PC-9 (cell line): ENCODE results near the gene MLYCD. TPM values are rescaled to one million over a fixed set of nuclear protein-coding genes. Genes with fewer than 3 reads are reported as not detected.

ENCODE experiments used
- BruUV-seq: library from RNA; stranded (reverse); fragments of 400-500 nt; replicated peaks from 2 replicates; lab custom pipeline; 2021; lab: Mats Ljungman, UMichigan
- CTCF ChIA-PET: fragments of 300-600 bp; sonication (Branson Sonifier 250); formaldehyde crosslinking; loops from one replicate; lab custom pipeline; 2022; ENCODE audit warnings: antibody characterized with exemption; lab: Charles Lee
- POLR2A ChIA-PET: fragments of 300-600 bp; sonication (Branson Sonifier 250); formaldehyde crosslinking; loops from one replicate; lab custom pipeline; 2022; ENCODE audit warnings: antibody characterized with exemption; ENCODE audit not compliant: unreplicated experiment; lab: Charles Lee
- DNase-seq, 2 experiments: peaks; one replicate each; pipeline versions ENCODE4 v3.0.0 to v3.0.0-alpha.2; 2015 to 2022; ENCODE audit warnings: mixed read lengths in 1 of 2
- H2AFZ ChIP-seq: fragments of 200-600 bp; sonication (generic); 2 replicates; pipeline ENCODE4 v1.8.1; 2017; ENCODE audit warnings: antibody characterized with exemption
- H3F3A ChIP-seq: fragments of 200-600 bp; sonication (generic); 2 replicates; pipeline ENCODE4 v1.8.1; 2017; ENCODE audit warnings: antibody characterized with exemption, mild to moderate bottlenecking, low read depth; ENCODE audit not compliant: insufficient read depth
- H3K27ac ChIP-seq: fragments of 200-600 bp; sonication (generic); 2 replicates; pipeline ENCODE4 v1.6.1; 2016; ENCODE audit warnings: mixed run types
- H3K27me3 ChIP-seq: fragments of 200-600 bp; sonication (generic); 2 replicates; pipeline ENCODE4 v1.6.1; 2016; ENCODE audit warnings: low read depth, mixed run types; ENCODE audit not compliant: insufficient read depth
- H3K36me3 ChIP-seq: fragments of 200-600 bp; sonication (generic); 2 replicates; pipeline ENCODE4 v1.6.1; 2016; ENCODE audit warnings: low read depth, mixed run types
- H3K4me1 ChIP-seq: fragments of 200-600 bp; sonication (generic); replicated peaks from 2 replicates; pipeline ENCODE4 v1.6.1; 2016; ENCODE audit warnings: mixed run types; ENCODE audit not compliant: insufficient read depth
- H3K4me2 ChIP-seq: fragments of 200-600 bp; sonication (generic); 2 replicates; pipeline ENCODE4 v1.6.1; 2017; ENCODE audit warnings: mixed run types
- H3K4me3 ChIP-seq: fragments of 200-600 bp; sonication (generic); 2 replicates; pipeline ENCODE4 v1.6.1; 2016; ENCODE audit warnings: mixed run types
- H3K79me2 ChIP-seq: fragments of 200-600 bp; sonication (generic); 2 replicates; pipeline ENCODE4 v1.6.1; 2017; ENCODE audit warnings: low read depth, mixed run types
- H3K9me2 ChIP-seq: fragments of 200-600 bp; sonication (generic); 2 replicates; pipeline ENCODE4 v1.8.1; 2017; ENCODE audit warnings: mild to moderate bottlenecking; ENCODE audit not compliant: insufficient read depth
- H3K9me3 ChIP-seq: fragments of 200-600 bp; sonication (generic); 2 replicates; pipeline ENCODE4 v1.8.1; 2016; ENCODE audit warnings: low read depth; ENCODE audit not compliant: insufficient read depth
- H4K20me1 ChIP-seq: fragments of 200-600 bp; sonication (generic); 2 replicates; pipeline ENCODE4 v1.8.1; 2017; ENCODE audit not compliant: insufficient read depth
- CTCF ChIP-seq: fragments of 200-600 bp; sonication (generic); conservative IDR thresholded peaks from 2 replicates; pipeline ENCODE4 v1.6.1; 2017; ENCODE audit warnings: mixed run types, antibody characterized with exemption, mild to moderate bottlenecking, moderate library complexity
- EZH2 ChIP-seq: fragments of 200-600 bp; sonication (generic); IDR thresholded peaks from 2 replicates; pipeline ENCODE4 v1.8.0; 2017; ENCODE audit warnings: antibody characterized with exemption, low read depth
- intact Hi-C: fragments of 100-400 bp; cut with micrococcal nuclease; formaldehyde crosslinking; loops from one replicate; pipeline ENCODE4 v1.10.0; 2022; ENCODE audit not compliant: unreplicated experiment
- total RNA-seq: library from RNA; stranded (reverse); gene quantifications from 2 replicates; pipeline ENCODE4 v1.2.3, GENCODE V29; 2021

MLYCD gene
- total RNA-seq, 1 experiment from 2014 or later: 4.7 TPM

- DNase-seq: no peak
- TF ChIP-seq CTCF: no peak
- no peak for TF ChIP-seq EZH2
- no TSS peak for BruUV-seq
- Histone ChIP-seq H3K4me1 (no peaks in the 10 kb centered on the region), H3K4me2 (no peak overlapping the region), H4K20me1 (no peaks in the 10 kb centered on the region), H3K79me2 (no peaks in the 10 kb centered on the region), H3K9me3 (no peaks in the 10 kb centered on the region), H3K27me3 (no peaks in the 10 kb centered on the region), H3F3A (no peaks in the 10 kb centered on the region), H3K4me3 (no peak overlapping the region), H3K36me3 (no peaks in the 10 kb centered on the region), H3K9me2 (no peaks in the 10 kb centered on the region), H2AFZ (no peak overlapping the region), H3K27ac (no peak overlapping the region)
- ChIA-PET POLR2A (no interaction called here), CTCF (no interaction called here)
- intact Hi-C loops: no loop called here
Measured at GRCh38 chr16:83966153-83966696, 67.3 kb downstream of the MLYCD start.

- TF ChIP-seq CTCF (no peak), EZH2 (no peak)
- H3F3A ChIP-seq: no peaks in the 10 kb centered on the region
- no peak overlapping the region for H2AFZ ChIP-seq
- no TSS peak for BruUV-seq
- H3K27ac ChIP-seq: no peak overlapping the region
- no peaks in the 10 kb centered on the region for H3K27me3 ChIP-seq
- no peak for DNase-seq
- intact Hi-C loops: no loop called here
- H3K36me3 ChIP-seq: no peaks in the 10 kb centered on the region
- H3K4me1 ChIP-seq: no peaks in the 10 kb centered on the region
- ChIA-PET POLR2A (no interaction called here), CTCF (no interaction called here)
- no peaks in the 10 kb centered on the region for H3K79me2 ChIP-seq
- H4K20me1 ChIP-seq: no peaks in the 10 kb centered on the region
- no peaks in the 10 kb centered on the region for H3K9me3 ChIP-seq
- H3K4me3 ChIP-seq: no peak overlapping the region
- no peak overlapping the region for H3K4me2 ChIP-seq
- H3K9me2 ChIP-seq: no peaks in the 10 kb centered on the region
Measured at GRCh38 chr16:83967091-83967490, 68.2 kb downstream of the MLYCD start.

GRCh38 chr16:83967838-83968305, 69.0 kb downstream of the MLYCD start, which contains the start of gene NECAB2:
Gene NECAB2, plus strand, starts transcription at chr16:83968244. Its CDS starts 405 bp downstream, at chr16:83968649.
- POLR2A ChIA-PET: no interaction called here
- no peaks in the 10 kb centered on the region for H4K20me1 ChIP-seq
- no peak within 1 kb of the TSS for H3K4me3 ChIP-seq
- no peaks in the 10 kb centered on the region for H3K9me3 ChIP-seq
- no peak for DNase-seq
- no peaks in the 10 kb centered on the region for H3K9me2 ChIP-seq
- H3K27ac ChIP-seq: no peak within 1 kb of the TSS
- no peaks in the 10 kb centered on the region for H3K27me3 ChIP-seq
- H3K4me1 ChIP-seq: no peaks in the 10 kb centered on the region
- BruUV-seq: no TSS peak
- TF ChIP-seq CTCF (no peak), EZH2 (no peak)
- CTCF ChIA-PET: no interaction called here
- no peaks in the 10 kb centered on the region for H3K79me2 ChIP-seq
- intact Hi-C loops: no loop called here
- no peaks in the 10 kb centered on the region for H3K36me3 ChIP-seq
- no peak within 1 kb of the TSS for H3K4me2 ChIP-seq
- H2AFZ ChIP-seq: no peak within 1 kb of the TSS
- no peaks in the 10 kb centered on the region for H3F3A ChIP-seq
